Measurements from ENCODE around the gene RBM22. TPM values are rescaled to one million over a fixed set of nuclear protein-coding genes. Genes with fewer than 3 reads are reported as not detected.

Gene RBM22
- total and polyA plus RNA-seq, 8 donors, result 18.9 to 116 (median 27.9) TPM

DNA sequence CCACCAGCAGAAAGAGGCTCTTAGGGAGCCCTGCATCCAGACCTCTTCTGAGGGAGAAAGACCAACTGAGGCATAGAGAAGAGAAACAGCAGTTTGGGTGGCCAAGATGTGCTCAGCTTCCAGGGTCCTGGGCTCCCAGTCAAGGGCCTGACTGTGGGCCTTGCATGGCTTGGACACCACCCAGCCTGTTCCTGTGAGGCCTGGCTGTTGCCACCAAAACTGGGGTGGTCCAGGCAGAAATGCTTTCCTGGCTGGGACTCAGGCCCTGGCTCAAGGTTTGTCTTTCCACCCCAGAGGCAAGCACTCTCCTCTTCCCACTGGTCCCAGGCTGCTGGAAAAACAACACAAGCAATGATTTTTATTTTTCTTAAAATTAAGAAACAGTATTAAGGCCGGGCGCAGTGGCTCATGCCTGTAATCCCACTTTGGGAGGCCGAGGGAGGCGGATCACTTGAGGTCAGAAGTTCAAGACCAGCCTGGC is 26.5 kb downstream of the RBM22 start:
- intact Hi-C loops (cut with DNase I; ENCODE audit: low total_unique reads), result no loop called here
- H3K27ac ChIP-seq, result peak overlapping the region in 4 of 5 donors; percentile 30 to 74 (median 62)
- H3K27me3 ChIP-seq, result peaks cover 0 to 15% (median 12%) of the 10 kb centered on the region in 3 donors
- peaks cover 21 to 30% (median 24%) of the 10 kb centered on the region in 4 donors for H3K4me1 ChIP-seq
- no peaks in the 10 kb centered on the region for H3K9me3 ChIP-seq
- H3K36me3 ChIP-seq, result peaks cover 0 to 4% (median 0%) of the 10 kb centered on the region in 4 donors
- no peak overlapping the region for H3K4me3 ChIP-seq
- 73 to 90% (median 76%) methylated on average over 4 of the region's 4 CpGs for WGBS, 5 donors
- peak in 1 of 2 donors; percentile 63 for DNase-seq
- TF ChIP-seq POLR2A (IDR thresholded peaks at IDR 0.05), result no peak
- TF ChIP-seq CTCF (IDR thresholded peaks at IDR 0.05), result no peak
- no peak for TF ChIP-seq POLR2AphosphoS5 (IDR thresholded peaks at IDR 0.05)
- no peak for TF ChIP-seq EP300 (IDR thresholded peaks at IDR 0.05)

DNA sequence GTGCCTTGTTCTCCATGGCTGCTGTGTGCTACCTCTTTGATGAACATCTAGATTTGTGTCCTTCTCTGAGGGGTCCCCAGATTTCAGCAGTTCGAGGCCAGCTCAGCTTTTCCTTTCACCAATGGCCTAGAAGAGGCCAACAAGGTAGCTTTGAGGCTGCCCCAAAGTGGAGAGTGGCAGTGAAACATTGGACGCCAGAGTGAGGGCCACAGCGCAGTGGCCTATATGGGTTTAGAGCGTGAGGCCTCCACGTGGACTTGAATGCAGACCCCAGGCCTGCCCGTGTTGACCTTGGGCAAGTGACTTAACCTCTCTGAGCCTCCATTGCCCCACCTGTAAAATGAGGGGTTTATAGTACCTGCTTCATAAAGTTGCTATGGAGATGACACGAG is 28.0 kb downstream of the RBM22 start:
- TF ChIP-seq CTCF (IDR thresholded peaks at IDR 0.05) (no peak), POLR2AphosphoS5 (IDR thresholded peaks at IDR 0.05) (no peak), EP300 (IDR thresholded peaks at IDR 0.05) (no peak), POLR2A (IDR thresholded peaks at IDR 0.05) (no peak)
- H3K4me1 ChIP-seq, result peaks cover 21 to 30% (median 24%) of the 10 kb centered on the region in 4 donors
- H3K27me3 ChIP-seq, result peaks cover 0 to 15% (median 12%) of the 10 kb centered on the region in 3 donors
- 74 to 80% (median 75%) methylated on average over 7 of the region's 7 CpGs for WGBS, 5 donors
- peak overlapping the region; percentile 41 to 58 (median 48) for H3K4me3 ChIP-seq
- peak overlapping the region in 2 of 5 donors; percentile 70 to 74 for H3K27ac ChIP-seq
- no peaks in the 10 kb centered on the region for H3K9me3 ChIP-seq
- intact Hi-C loops (cut with DNase I; ENCODE audit: low total_unique reads), result no loop called here
- no peaks in the 10 kb centered on the region for H3K36me3 ChIP-seq
- no peak for DNase-seq

DNA sequence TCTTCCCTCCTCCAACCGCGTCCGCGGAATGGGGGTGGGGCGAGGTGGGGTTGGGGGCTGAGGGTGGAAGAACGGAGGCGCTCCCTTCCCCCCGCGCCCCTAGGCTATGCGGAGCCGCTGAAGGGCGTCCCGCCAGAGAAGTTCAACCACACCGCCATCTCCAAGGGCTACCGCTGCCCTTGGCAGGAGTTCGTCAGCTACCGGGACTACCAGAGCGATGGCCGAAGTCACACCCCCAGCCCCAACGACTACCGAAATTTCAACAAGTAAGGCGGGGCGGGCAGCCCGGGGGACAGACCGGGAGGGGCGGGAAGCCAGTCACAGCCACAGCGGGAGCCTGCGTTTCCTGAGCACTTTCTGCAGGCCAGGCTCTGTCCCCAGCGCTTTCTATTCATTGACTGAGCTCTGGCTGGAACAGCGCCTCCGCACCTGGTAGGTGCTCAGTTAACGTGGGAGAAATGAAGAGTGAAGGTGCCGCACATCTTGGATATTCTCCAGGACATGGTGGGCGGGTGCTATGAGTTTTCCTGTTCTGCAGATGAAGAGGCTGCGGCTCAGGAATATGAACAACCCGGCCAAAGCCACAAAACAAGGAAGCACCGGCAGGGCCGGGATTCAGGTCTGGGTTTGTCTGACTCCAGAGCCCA is 28.5 kb downstream of the RBM22 start:
- intact Hi-C loops (cut with DNase I; ENCODE audit: low total_unique reads), result no loop called here
- Histone ChIP-seq H3K36me3 (no peaks in the 10 kb centered on the region), H3K4me3 (peak overlapping the region; percentile 41 to 58 (median 48)), H3K27me3 (peaks cover 0 to 15% (median 12%) of the 10 kb centered on the region in 3 donors), H3K9me3 (no peaks in the 10 kb centered on the region), H3K27ac (peak overlapping the region in 2 of 5 donors; percentile 63 to 74), H3K4me1 (peaks cover 21 to 30% (median 24%) of the 10 kb centered on the region in 4 donors)
- 2 to 4% (median 2%) methylated on average over 24 to 38 of the region's 38 CpGs for WGBS, 5 donors
- DNase-seq, result peak; percentile 47 to 75
- TF ChIP-seq CTCF (IDR thresholded peaks at IDR 0.05) (no peak), POLR2A (IDR thresholded peaks at IDR 0.05) (no peak), EP300 (IDR thresholded peaks at IDR 0.05) (no peak), POLR2AphosphoS5 (IDR thresholded peaks at IDR 0.05) (no peak)

DNA sequence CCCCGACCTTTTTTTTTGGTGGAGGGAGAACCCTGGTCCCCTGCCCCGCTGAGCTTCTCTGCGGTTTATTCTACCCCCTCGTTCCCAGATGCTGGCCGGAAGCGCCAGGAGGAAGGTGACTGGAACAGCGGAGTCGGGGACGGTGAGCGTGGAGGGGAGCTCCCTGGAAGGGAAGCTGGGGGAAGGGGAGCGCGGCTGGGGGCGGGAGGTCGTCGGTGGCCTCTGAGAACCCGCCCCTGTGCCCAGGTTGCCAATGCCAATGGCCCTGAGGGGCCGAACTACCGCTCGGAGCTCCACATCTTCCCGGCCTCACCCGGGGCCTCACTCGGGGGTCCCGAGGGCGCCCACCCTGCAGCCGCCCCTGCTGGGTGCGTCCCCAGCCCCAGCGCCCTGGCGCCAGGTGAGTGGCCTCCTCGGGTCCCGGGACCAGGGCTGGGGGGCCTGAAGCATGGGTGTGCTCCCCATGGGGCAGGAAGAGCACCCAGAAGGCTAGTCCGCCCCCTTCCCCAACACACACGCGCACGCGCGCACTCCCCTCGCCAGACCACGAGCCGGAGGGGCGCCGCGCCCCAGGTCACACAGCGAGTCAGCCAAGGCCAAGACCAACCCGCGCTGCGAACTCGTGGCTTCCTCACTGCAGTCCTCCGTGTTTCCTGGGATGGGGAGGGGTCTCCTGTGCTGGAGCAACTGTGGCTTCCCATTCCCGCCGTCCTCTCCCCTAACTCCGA is 29.2 kb downstream of the RBM22 start:
- Histone ChIP-seq H3K27ac (peak overlapping the region in 2 of 5 donors; percentile 57 to 63), H3K4me1 (peaks cover 21 to 30% (median 24%) of the 10 kb centered on the region in 4 donors), H3K27me3 (peaks cover 0 to 15% (median 12%) of the 10 kb centered on the region in 3 donors), H3K36me3 (no peaks in the 10 kb centered on the region), H3K4me3 (peak overlapping the region; percentile 41 to 58 (median 48)), H3K9me3 (no peaks in the 10 kb centered on the region)
- DNase-seq, result peak in 1 of 2 donors; percentile 67
- TF ChIP-seq POLR2A (IDR thresholded peaks at IDR 0.05) (no peak), POLR2AphosphoS5 (IDR thresholded peaks at IDR 0.05) (no peak), EP300 (IDR thresholded peaks at IDR 0.05) (no peak), CTCF (IDR thresholded peaks at IDR 0.05) (no peak)
- intact Hi-C loops (cut with DNase I; ENCODE audit: low total_unique reads), result no loop called here
- 3 to 6% (median 4%) methylated on average over 27 to 51 of the region's 51 CpGs for WGBS, 5 donors
